NCI-H1092 (cell line): ENCODE data around the gene PLXNA2.

ENCODE experiments used
- DNase-seq: peaks from one replicate; lab custom pipeline; 2025; lab: John Stamatoyannopoulos, UW

The PLXNA2 gene

GRCh38 chr1:208089761-208090370, 154.3 kb downstream of the PLXNA2 start:
- no peak for DNase-seq

DNA sequence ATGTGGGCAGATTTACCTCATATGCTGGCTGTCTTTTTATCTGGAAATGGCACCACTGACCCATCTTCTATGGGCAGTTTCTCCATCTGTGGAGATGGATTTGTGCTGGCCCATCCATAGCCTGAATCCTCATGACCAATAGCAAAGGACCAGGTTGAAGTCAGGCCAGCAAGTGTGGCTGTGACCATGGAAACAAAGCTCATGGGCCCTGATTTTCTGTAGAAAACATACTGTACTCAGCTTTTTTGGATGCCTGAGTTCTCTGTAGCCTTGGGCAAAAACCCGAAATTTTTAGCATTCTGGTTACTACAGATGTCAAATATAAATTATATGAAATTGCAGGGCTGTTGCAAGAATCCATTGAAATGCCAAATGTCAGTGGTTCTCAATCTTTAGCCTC, 155.0 kb downstream of the PLXNA2 start:
- DNase-seq: no peak

- DNase-seq: no peak
Observed at GRCh38 chr1:208088319-208088718, 155.9 kb downstream of the PLXNA2 start.

DNA sequence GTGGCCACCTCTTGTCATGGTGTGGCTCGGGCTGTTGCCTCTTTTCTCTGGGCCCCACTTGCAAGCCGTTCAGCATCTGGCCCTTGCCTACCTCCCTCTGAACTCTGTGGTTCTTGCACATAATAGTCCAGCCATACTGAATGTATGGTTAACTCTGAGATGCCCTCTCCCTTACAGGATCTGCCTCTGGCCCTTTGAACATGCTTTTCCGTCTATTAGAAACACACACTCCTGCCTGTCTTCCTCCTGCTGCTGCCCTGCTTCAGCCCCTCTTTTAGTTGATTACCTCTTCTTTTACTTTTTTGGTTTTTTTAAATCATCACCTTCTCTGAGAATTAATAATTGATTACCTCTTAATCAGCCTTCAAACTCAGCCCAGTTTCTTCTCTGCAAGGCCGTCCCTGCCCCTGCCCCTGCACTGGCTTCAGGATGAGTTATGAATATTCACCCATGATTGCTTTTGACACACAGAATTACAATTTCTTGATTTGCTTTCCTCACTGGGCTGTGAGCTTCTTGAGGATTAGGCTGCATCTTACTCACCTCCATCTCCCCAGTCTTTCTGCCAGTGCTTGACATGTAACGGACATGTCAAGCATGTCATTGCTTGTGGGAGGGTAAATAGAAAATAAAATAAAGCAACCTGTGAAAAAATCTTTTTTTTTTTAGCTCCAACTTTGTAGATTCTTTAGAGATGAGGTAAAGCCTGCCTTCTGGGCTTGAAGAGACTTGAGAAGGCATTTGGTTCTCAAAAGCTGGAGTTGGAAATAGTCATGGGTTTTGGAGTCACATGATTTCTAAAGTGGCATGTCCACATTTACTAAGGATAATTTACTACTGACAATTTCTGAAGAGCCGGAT, 158.3 kb downstream of the PLXNA2 start:
- no peak for DNase-seq

GRCh38 chr1:208084764-208085163, 159.4 kb downstream of the PLXNA2 start:
- DNase-seq: no peak

DNA sequence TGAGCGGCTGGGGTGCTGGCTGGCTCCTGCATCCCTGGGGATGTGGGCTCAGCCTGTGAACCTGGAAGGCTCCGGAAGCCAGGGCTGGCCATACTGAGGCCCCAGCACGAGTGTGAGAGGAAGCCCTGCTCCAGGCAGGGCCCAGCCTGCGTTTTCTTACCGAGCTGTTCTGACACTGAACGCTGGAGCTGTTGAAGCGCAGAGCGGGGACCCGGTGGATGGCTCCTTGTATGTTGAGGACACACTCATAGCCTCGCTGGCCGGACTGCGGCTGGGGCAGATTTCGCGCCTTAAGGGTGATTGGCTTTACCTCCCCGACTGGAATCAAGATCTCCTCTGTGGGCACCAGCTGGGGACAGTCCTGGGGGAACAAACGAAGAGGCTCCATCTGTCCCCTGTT, 160.0 kb downstream of the PLXNA2 start:
- no peak for DNase-seq

DNA sequence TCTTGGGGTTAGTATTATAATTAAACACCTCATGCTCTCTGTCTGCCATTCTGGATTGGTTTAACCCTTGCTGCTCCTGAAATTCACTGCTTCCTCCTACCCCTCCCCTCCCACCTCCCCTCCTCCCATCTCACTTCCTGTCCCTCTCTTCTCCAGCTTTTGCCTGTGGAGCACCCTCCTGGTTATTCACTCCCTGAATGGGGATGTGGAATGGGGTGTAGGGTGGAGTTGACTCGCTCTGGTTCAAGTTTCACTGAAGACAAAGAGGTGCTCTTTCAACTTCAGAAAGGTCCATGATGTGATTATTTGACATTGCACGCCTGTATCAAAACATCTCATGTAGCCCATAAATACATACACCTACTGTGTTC, 160.5 kb downstream of the PLXNA2 start:
- no peak for DNase-seq

- no peak for DNase-seq
Observed at GRCh38 chr1:208083016-208083714, 161.0 kb downstream of the PLXNA2 start.

DNA sequence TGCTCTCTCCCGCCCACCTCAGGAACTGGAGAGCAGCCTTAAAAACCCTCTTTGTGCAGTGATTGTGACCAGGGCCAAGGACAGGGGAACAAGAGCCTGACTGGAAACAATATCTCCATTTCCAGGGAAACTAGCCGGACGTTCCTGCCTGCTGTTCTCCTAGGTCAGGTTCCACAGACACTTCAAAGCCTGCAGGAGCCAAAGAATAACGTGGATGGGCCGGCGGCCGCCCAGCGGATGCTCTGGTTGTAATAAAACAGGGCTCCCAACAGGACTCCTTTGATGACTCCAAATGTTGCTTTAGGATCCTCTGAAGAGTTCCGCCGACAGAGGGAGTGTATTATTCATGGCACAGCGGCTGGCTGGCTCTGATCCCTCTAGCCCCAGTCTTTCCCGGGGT, 162.2 kb downstream of the PLXNA2 start:
- no peak for DNase-seq

DNA sequence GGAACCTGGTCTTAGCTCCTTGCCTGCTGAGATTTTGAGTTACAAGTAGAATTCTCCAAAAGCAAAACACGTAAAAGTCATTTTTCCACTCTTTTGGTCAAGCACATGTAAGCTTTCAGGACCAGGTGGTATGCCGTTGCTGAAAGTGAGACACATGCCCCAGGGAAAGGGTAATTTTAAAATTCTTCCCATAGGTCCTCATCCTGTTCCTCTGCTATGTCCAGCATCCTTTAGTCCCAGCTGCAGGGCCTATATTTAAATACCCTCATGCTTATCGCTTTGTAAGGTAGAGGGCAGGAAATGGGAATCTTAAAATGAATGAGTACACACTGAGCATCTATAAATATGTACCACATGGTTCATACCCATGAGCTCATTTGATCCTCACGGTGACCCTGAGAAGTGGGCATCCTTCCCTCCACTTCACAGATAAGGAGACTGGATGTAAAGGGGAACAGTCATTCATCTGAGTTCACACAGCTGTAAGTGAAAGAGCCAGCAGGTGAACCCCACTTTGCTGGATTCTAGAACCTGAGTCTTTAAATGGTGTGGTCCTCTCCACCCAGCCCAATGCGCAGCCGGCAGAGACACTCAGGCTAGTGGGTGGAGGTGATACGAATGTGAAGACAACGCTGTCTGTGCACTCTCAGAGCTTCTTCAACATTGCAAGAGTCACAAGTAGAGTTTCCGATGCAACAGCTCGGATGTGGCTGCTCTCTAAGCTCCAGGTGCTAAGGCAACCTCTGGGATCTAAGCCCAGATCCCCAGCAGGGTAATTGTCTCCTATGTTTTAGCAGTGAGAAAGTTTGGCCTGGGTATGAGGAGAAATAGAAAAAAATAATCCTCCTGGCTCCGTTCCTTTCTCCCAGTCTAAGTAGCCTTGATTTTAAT, 163.5 kb downstream of the PLXNA2 start:
- no peak for DNase-seq

DNA sequence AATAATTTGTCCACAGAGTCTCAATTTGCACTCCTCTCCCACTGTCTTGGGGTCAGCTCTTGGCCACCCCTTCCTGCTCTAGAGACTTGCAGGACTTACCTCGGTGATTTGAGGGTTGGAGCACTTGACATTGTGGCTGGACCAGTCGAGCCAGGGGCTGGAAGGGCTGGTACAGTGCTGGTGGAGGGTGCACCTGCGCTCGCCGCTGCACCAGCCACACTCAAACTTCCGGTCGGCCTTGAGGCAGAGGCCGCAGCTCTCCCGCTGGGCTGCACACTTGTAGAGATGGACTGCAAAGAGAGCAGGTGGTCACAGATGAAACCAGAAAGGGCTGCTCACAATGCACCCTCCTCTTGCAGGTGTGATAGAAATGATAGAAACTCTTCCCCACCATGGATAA, 165.0 kb downstream of the PLXNA2 start:
- DNase-seq: no peak

- no peak for DNase-seq
Observed at GRCh38 chr1:208078752-208079151, 165.4 kb downstream of the PLXNA2 start.

DNA sequence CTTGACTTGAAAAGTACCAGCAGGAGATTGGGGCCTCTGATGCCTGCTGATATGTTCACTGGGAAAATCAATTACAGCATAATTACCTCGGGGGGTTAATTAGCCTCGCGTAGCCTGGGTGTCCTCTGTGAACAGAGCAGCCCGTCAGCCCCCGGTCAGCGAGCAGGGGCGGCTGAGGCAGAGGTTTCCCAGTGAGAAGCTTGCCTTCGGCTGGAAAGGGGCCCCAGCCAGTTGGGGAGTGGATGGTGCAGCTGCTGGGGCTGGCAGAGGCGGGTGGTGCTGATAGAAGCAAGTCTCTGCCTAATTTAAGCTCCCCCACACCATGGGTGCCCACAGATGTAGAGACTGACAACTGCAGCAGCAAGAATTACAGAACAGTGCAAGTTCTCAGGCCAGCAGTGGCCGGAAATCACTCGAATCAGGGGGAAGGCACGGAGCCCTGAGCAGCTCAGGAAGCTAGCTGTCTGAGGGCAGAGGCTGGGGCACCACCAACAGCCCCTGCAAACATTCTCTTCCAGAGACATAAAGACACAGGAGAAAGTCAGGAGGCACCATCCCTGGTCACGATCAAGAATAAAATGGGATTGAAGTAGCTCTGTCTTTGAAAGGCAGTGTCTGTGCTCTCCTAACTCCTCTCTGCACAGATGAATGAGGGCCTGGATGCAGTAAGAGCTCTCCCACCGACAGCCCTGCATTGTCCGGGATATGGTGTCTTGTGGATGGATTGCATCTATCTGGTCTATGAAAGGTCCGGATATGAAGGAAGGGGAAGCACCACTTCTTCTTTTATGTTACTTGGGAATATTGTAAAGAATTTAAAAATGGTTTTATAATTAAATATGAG, 166.7 kb downstream of the PLXNA2 start:
- DNase-seq: no peak

GRCh38 chr1:208074353-208074752, 169.8 kb downstream of the PLXNA2 start:
- no peak for DNase-seq

GRCh38 chr1:208071435-208072031, 172.7 kb downstream of the PLXNA2 start:
- no peak for DNase-seq

GRCh38 chr1:208069908-208070307, 174.3 kb downstream of the PLXNA2 start:
- no peak for DNase-seq

DNA sequence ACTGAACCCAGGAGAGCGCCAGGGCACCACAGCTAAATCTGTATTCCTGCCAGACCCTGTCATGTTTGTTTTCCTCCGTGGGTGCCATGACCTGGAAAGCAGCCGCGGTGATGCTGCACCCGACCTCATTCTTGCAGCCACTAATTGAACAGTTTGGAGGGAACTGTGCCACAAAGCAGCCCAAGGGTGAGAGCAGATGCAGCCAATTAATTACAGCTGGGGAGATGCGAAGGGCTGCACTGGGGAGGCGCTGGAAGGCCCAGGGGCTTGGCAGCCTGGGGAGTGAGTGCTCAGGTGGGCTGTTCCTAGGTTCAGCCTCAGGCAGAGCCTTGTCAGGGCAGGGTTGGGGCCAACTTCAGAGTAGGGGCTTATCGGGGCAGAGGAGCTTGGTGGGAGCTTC, 174.9 kb downstream of the PLXNA2 start:
- peak; percentile 67 for DNase-seq

GRCh38 chr1:208068908-208069307, 175.3 kb downstream of the PLXNA2 start:
- no peak for DNase-seq

DNA sequence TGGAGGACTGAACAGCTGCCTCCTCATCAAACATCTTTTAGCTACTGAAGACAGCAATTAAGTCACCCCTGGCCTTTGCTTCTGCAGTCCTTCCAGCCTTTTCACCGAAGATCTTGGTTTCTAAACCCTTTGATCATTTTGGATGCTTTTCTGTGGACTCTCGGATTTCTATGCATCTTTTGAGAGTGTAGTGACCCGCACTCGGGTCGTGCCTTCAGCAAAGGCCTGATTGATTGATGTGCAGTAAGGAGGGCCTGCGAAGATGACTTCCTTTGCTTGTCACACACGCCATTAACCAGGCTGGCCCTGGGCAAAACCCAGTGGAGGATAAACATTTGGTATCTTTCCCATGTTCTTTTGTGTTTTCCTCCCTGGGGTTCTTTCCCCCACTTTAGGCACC, 175.8 kb downstream of the PLXNA2 start:
- DNase-seq: no peak

DNA sequence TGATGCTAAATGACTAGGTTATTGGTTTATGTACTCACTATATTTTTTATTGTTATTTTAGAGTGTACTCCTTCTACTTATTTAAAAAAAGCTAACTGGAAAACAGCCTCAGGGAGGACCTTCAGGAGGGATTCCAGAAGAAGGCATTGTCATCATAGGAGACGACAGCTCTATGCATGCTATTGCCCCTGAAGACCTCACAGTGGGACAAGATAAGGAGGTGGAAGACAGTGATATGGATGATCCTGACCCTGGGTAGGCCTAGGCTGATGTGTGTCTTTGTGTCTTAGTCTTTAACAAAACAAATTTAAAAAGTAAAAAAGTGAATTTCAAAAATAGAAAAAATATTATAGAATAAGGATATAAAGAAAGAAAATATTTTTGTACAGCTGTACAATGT, 177.6 kb downstream of the PLXNA2 start:
- DNase-seq: no peak

GRCh38 chr1:208065862-208066261, 178.3 kb downstream of the PLXNA2 start:
- DNase-seq: no peak
